Right kidney (tissue), 9 donors: ENCODE measurements around the gene HLA-DRB5.
"Not testable (repeated sequence)": the region's sequence is repeated elsewhere in the genome, so short reads cannot be mapped to it uniquely, and the experiment has no call there.

ENCODE experiments used
- DNase-seq: peaks from one replicate; pipeline ENCODE4 v3.0.0-alpha.2; 2016
- long read RNA-seq, 8 donors: transcript quantifications; one replicate each; lab custom pipeline, GENCODE V29; 2026

The HLA-DRB5 gene
- long read RNA-seq, donor 1, transcript HLA-DRB5-201 (6 exons, 1,260 nt) = major isoform, 10 of 24 reads
- long read RNA-seq, donor 1, partial matches to known transcripts = 14 of 24 reads
- long read RNA-seq, donor 1, other reads (novel, unspliced or antisense) = 0 of 24 reads
- long read RNA-seq, donor 2, partial matches to known transcripts = 0 of 1 reads
- long read RNA-seq, donor 2, other reads (novel, unspliced or antisense) = 0 of 1 reads
- long read RNA-seq, donor 3, partial matches to known transcripts = 0 of 1 reads
- long read RNA-seq, donor 3, other reads (novel, unspliced or antisense) = 0 of 1 reads
- long read RNA-seq, donor 4 = 0 reads
- long read RNA-seq, donor 5 = 0 reads
- long read RNA-seq, donor 6, transcript HLA-DRB5-201 (6 exons, 1,260 nt) = major isoform, 9 of 27 reads
- long read RNA-seq, donor 6, partial matches to known transcripts = 18 of 27 reads
- long read RNA-seq, donor 6, other reads (novel, unspliced or antisense) = 0 of 27 reads
- long read RNA-seq, donor 7 = 0 reads
- long read RNA-seq, donor 8, partial matches to known transcripts = 0 of 1 reads
- long read RNA-seq, donor 8, other reads (novel, unspliced or antisense) = 0 of 1 reads

GRCh38 chr6:32529697-32530430, at the start of gene HLA-DRB5:
Gene HLA-DRB5 (minus strand): TSS chr6:32530287. CDS start chr6:32530224, 63 bp downstream.
- peak; percentile 4 for DNase-seq

GRCh38 chr6:32578962-32579361, 48.9 kb upstream of the HLA-DRB5 start:
- no peak for DNase-seq

- not testable (repeated sequence) for DNase-seq
These were observed 47.4 kb upstream of the HLA-DRB5 start for GRCh38 chr6:32577493-32577892.

GRCh38 chr6:32576250-32576649, 46.2 kb upstream of the HLA-DRB5 start:
- DNase-seq = no peak

- DNase-seq = no peak
These were observed 40.3 kb upstream of the HLA-DRB5 start for GRCh38 chr6:32570363-32570905.

GRCh38 chr6:32568561-32568960, 38.5 kb upstream of the HLA-DRB5 start:
- DNase-seq = no peak

GRCh38 chr6:32566957-32567356, 36.9 kb upstream of the HLA-DRB5 start:
- no peak for DNase-seq

- DNase-seq = no peak
These were observed 35.4 kb upstream of the HLA-DRB5 start for GRCh38 chr6:32565511-32565910.

- DNase-seq = no peak
These were observed 32.9 kb upstream of the HLA-DRB5 start for GRCh38 chr6:32562940-32563339.

GRCh38 chr6:32559747-32560146, 29.7 kb upstream of the HLA-DRB5 start:
- no peak for DNase-seq

- peak; percentile 2 for DNase-seq
These were observed 28.5 kb upstream of the HLA-DRB5 start for GRCh38 chr6:32558426-32559057.

- peak; percentile 11 for DNase-seq
These were observed 24.3 kb upstream of the HLA-DRB5 start for GRCh38 chr6:32554116-32554965.

- DNase-seq = no peak
These were observed 23.1 kb upstream of the HLA-DRB5 start for GRCh38 chr6:32553037-32553742.

- DNase-seq = no peak
These were observed 21.3 kb upstream of the HLA-DRB5 start for GRCh38 chr6:32551410-32551809.

GRCh38 chr6:32539839-32540238, 9.8 kb upstream of the HLA-DRB5 start:
- no peak for DNase-seq

- not testable (repeated sequence) for DNase-seq
These were observed 325 bp upstream of the HLA-DRB5 start for GRCh38 chr6:32530431-32530793.

- DNase-seq = no peak
These were observed 7.6 kb downstream of the HLA-DRB5 start for GRCh38 chr6:32522302-32523047.

GRCh38 chr6:32519910-32520258, 10.2 kb downstream of the HLA-DRB5 start:
- no peak for DNase-seq

GRCh38 chr6:32519118-32519909, 10.8 kb downstream of the HLA-DRB5 start:
- no peak for DNase-seq
